B cell (primary cell): ENCODE data around the gene HES1. TPM values are rescaled to one million over a fixed set of nuclear protein-coding genes. Genes with fewer than 3 reads are reported as not detected.

Experiments used
- ATAC-seq: fragments of 200-7000 bp; cut with Tn5 transposase; one replicate; pipeline ENCODE4 v1.10.0; 2021; ENCODE audit warnings: low read depth, mild to moderate bottlenecking, moderate number of reproducible peaks, moderate library complexity
- CTCF ChIA-PET: fragments of 350-600 bp; sonication (Branson Sonifier 250); formaldehyde crosslinking; loops from one replicate; lab custom pipeline; 2021; ENCODE audit warnings: antibody characterized with exemption, inconsistent platforms; lab: Charles Lee
- POLR2A ChIA-PET: fragments of 350-600 bp; sonication (Branson Sonifier 250); formaldehyde crosslinking; loops from one replicate; lab custom pipeline; 2021; ENCODE audit warnings: antibody characterized with exemption; lab: Charles Lee
- DNase-seq: peaks from one replicate; pipeline ENCODE4 v3.0.0; 2013
- H2AFZ ChIP-seq: 2 replicates; pipeline ENCODE4 v1.6.1; 2012; ENCODE audit warnings: mild to moderate bottlenecking, low read depth, low read length; ENCODE audit not compliant: insufficient read depth, poor library complexity, severe bottlenecking
- H3K27ac ChIP-seq, 2 donors: 1 replicate in 1 of 2; 2 replicates in 1 of 2; pipeline ENCODE4 v1.5.1; 2012 to 2013; ENCODE audit warnings: low read length in 2 of 2, mild to moderate bottlenecking in 2 of 2, moderate library complexity in 1 of 2
- H3K27me3 ChIP-seq, 4 experiments: fragments of 200-600 bp in 1 of 4; sonication (generic) in 1 of 4; replicated peaks in 1 of 4; 1 replicate in 2 of 4; 2 replicates in 2 of 4; pipeline versions ENCODE4 v1.6.1 to v1.7.0; 2013 to 2016; ENCODE audit warnings: low read length in 3 of 4, mild to moderate bottlenecking in 2 of 4, mixed read lengths in 1 of 4, moderate library complexity in 1 of 4; ENCODE audit not compliant: insufficient read depth in 4 of 4, control insufficient read depth in 3 of 4; ENCODE audit errors: control extremely low read depth in 1 of 4
- H3K36me3 ChIP-seq, 2 experiments: replicated peaks in 1 of 2; 1 replicate in 1 of 2; 2 replicates in 1 of 2; pipeline versions ENCODE4 v1.6.1 to v1.7.1; 2013; ENCODE audit warnings: low read length in 1 of 2; ENCODE audit not compliant: insufficient read depth in 2 of 2, control insufficient read depth in 1 of 2; ENCODE audit errors: control extremely low read depth in 1 of 2, extremely low read depth in 1 of 2
- H3K4me1 ChIP-seq, 2 donors: fragments of 200-600 bp in 1 of 2; sonication (generic) in 1 of 2; 1 replicate in 1 of 2; 2 replicates in 1 of 2; pipeline versions ENCODE4 v1.5.1 to v1.6.1; 2013 to 2017; ENCODE audit warnings: low read length in 2 of 2; ENCODE audit not compliant: control insufficient read depth in 2 of 2, insufficient read depth in 2 of 2
- H3K4me2 ChIP-seq: replicated peaks from 2 replicates; pipeline ENCODE3; 2012; ENCODE audit warnings: mild to moderate bottlenecking, low read depth, low read length; ENCODE audit not compliant: poor library complexity, severe bottlenecking
- H3K4me3 ChIP-seq, 5 experiments: fragments of 200-600 bp in 1 of 5; sonication (generic) in 1 of 5; 1 replicate in 3 of 5; 2 replicates in 2 of 5; pipeline versions ENCODE4 v1.5.1 to v1.7.0; 2011 to 2016; ENCODE audit warnings: low read length in 4 of 5, mild to moderate bottlenecking in 4 of 5, low read depth in 2 of 5, control low read depth in 1 of 5, moderate library complexity in 1 of 5; ENCODE audit not compliant: insufficient read depth in 1 of 5; ENCODE audit errors: control extremely low read depth in 1 of 5, extremely low read depth in 1 of 5
- H3K79me2 ChIP-seq: fragments of 200-600 bp; sonication (generic); one replicate; pipeline ENCODE4 v1.6.0; 2016; ENCODE audit warnings: low read length; ENCODE audit not compliant: control insufficient read depth, insufficient read depth
- H3K9ac ChIP-seq: fragments of 200-600 bp; sonication (generic); 2 replicates; pipeline ENCODE4 v1.6.1; 2017; ENCODE audit warnings: mild to moderate bottlenecking, low read length, moderate library complexity
- H3K9me3 ChIP-seq, 3 donors: one replicate each; pipeline versions ENCODE4 v1.6.1 to v1.7.1; 2013; ENCODE audit warnings: low read length in 2 of 3; ENCODE audit not compliant: control insufficient read depth in 2 of 3, insufficient read depth in 1 of 3; ENCODE audit errors: control extremely low read depth in 1 of 3
- H4K20me1 ChIP-seq: 2 replicates; pipeline ENCODE4 v1.6.0; 2012; ENCODE audit warnings: mild to moderate bottlenecking, low read length; ENCODE audit not compliant: insufficient read depth, control insufficient read depth, poor library complexity, severe bottlenecking
- H3K27ac Mint-ChIP-seq: one replicate; pipeline ENCODE4 v1.8.0; 2021; ENCODE audit warnings: mixed read lengths
- H3K27me3 Mint-ChIP-seq: one replicate; pipeline ENCODE4 v1.8.0; 2021; ENCODE audit warnings: mixed read lengths
- H3K4me1 Mint-ChIP-seq: one replicate; pipeline ENCODE4 v1.8.0; 2021; ENCODE audit warnings: mixed read lengths
- H3K4me3 Mint-ChIP-seq: one replicate; pipeline ENCODE4 v1.8.0; 2021; ENCODE audit warnings: mixed read lengths
- H3K9me3 Mint-ChIP-seq: one replicate; pipeline ENCODE4 v1.8.0; 2022; ENCODE audit warnings: mixed read lengths; ENCODE audit not compliant: insufficient read depth
- EZH2 ChIP-seq: IDR thresholded peaks from 2 replicates; pipeline ENCODE4 v1.6.1; 2012; ENCODE audit warnings: borderline replicate concordance, low read depth, mild to moderate bottlenecking, moderate library complexity, low read length; ENCODE audit not compliant: insufficient read depth, poor library complexity, severe bottlenecking
- WGBS: methylation state at CpG from one replicate; pipeline ENCODE4 v1.1.5; 2013; ENCODE audit warnings: missing lambda C conversion rate; ENCODE audit not compliant: insufficient coverage; 5-methylcytosine and 5-hydroxymethylcytosine counted together
- intact Hi-C: fragments of 100-400 bp; cut with micrococcal nuclease; formaldehyde crosslinking; loops from one replicate; pipeline ENCODE4 v1.10.0; 2022
- polyA plus RNA-seq: library from polyadenylated mRNA; depleted of rRNA; stranded (reverse); fragments of >200 nt; gene quantifications from 2 replicates; pipeline ENCODE4 v1.2.3, GENCODE V29; 2012
- total RNA-seq, 2 donors: library from RNA; stranded (reverse); fragments of 120-200 nt in 1 of 2; gene quantifications; 1 replicate in 1 of 2; 2 replicates in 1 of 2; pipeline versions ENCODE4 v1.2.3 to v1.2.4, GENCODE V29; 2013 to 2022
- TF ChIP-seq, protein P1 (sequence below): fragments of 200-600 bp; IDR thresholded peaks from one replicate; pipeline ENCODE4 v1.8.0; 2022; ENCODE audit warnings: antibody characterized with exemption, mild to moderate bottlenecking

Gene HES1
- total and polyA plus RNA-seq, 2 donors (not counting 1 experiment from before 2014, with no cell fraction given): 2.4 to 60.3 TPM

DNA sequence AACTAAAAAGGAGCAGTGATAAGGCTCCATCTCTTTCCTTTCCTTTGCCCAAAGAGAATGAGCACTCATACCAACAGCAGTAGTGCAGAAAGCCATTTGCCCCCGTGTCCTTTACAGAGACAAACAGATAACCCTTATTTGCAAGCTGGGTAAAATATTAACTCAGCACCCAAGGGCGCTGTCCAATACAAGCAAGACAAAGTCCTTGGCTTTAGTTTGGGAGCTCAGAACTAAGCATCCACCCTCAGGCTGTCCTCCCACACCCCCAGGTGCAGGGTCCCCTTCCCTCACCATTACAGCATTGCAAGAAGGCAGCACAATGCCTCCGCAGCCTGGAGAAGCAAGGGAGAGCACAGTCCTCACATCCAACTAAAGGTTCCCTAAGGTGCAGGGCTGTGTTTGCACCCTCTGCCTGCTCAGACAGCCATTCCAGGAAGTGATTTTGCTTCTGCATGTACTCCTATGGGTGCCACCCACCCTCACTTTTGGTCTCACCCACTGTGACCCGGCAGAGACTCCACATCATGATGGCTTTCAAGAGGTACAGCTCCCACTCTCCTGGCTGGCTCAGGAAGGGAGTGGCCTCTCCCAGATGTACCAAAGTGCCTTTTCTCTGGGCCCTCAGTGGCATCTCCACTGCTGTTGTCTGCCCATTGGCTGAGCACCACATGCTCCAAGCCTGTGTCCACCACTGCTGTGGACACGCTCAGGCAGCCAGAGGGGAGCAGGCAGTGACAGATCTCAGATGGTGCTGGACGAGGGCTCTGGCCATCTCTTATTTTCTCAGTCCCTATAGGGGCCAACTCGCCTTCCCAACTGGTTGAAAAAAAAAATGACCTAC, 34.1 kb upstream of the HES1 start:
- ChIA-PET POLR2A (interaction anchor here (0.5 to 2.2 kb wide), 8 partner anchors 28 to 285 kb away, joined by 3 to 7 read pairs (median 5); partner anchors contain the start of gene HES1), CTCF (interaction anchor here (1.0 to 2.2 kb wide), 10 partner anchors 20 to 436 kb away, joined by 3 to 15 read pairs (median 4); partner anchors contain the start of gene HES1)
- Histone ChIP-seq H3K4me3 (peak overlapping the region in 3 of 5 experiments; percentile 15 to 53 (median 30)), H3K27me3 (no peaks in the 10 kb centered on the region), H3K27ac (peak overlapping the region in 1 of 2 donors; percentile 37), H3K36me3 (no peaks in the 10 kb centered on the region), H3K9ac (peak overlapping the region; percentile 40), H4K20me1 (no peaks in the 10 kb centered on the region), H3K79me2 (no peaks in the 10 kb centered on the region), H2AFZ (no peak overlapping the region), H3K4me1 (peaks cover 69 to 93% of the 10 kb centered on the region in 2 donors), H3K9me3 (peaks cover 0 to 2% (median 0%) of the 10 kb centered on the region in 3 donors), H3K4me2 (peak overlapping the region; percentile 82)
- DNase-seq (no peak), ATAC-seq (no peak)
- WGBS: 81% methylated on average over 5 of the region's 7 CpGs
- H3K27me3 Mint-ChIP-seq: no peaks in the 10 kb centered on the region
- TF ChIP-seq EZH2: no peak
- TF ChIP-seq, protein P1, sequence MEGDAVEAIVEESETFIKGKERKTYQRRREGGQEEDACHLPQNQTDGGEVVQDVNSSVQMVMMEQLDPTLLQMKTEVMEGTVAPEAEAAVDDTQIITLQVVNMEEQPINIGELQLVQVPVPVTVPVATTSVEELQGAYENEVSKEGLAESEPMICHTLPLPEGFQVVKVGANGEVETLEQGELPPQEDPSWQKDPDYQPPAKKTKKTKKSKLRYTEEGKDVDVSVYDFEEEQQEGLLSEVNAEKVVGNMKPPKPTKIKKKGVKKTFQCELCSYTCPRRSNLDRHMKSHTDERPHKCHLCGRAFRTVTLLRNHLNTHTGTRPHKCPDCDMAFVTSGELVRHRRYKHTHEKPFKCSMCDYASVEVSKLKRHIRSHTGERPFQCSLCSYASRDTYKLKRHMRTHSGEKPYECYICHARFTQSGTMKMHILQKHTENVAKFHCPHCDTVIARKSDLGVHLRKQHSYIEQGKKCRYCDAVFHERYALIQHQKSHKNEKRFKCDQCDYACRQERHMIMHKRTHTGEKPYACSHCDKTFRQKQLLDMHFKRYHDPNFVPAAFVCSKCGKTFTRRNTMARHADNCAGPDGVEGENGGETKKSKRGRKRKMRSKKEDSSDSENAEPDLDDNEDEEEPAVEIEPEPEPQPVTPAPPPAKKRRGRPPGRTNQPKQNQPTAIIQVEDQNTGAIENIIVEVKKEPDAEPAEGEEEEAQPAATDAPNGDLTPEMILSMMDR: no peak
- no peaks in the 10 kb centered on the region for H3K9me3 Mint-ChIP-seq
- intact Hi-C loops: loop anchor here (2.0 to 5.0 kb wide), 2 partner anchors 13 to 45 kb away; no protein-coding TSS in a partner anchor
- H3K4me3 Mint-ChIP-seq: peak overlapping the region; percentile 60
- peak overlapping the region; percentile 60 for H3K27ac Mint-ChIP-seq
- H3K4me1 Mint-ChIP-seq: peaks cover 83% of the 10 kb centered on the region
